ENCODE data around the gene GNPTG. TPM values are rescaled to one million over a fixed set of nuclear protein-coding genes. Genes with fewer than 3 reads are reported as not detected.
"Not testable (repeated sequence)": the region's sequence is repeated elsewhere in the genome, so short reads cannot be mapped to it uniquely, and the experiment has no call there.

Gene GNPTG
- total RNA-seq, 1 donor from 2014 or later = 36.1 TPM

GRCh38 chr16:1317479-1318267 is 34.1 kb upstream of the GNPTG start:
- intact Hi-C loops (cut with micrococcal nuclease) = no loop called here

- intact Hi-C loops (cut with micrococcal nuclease) = no loop called here
Observed at GRCh38 chr16:1318268-1318545, 33.5 kb upstream of the GNPTG start.

- intact Hi-C loops (cut with micrococcal nuclease) = no loop called here
Observed at GRCh38 chr16:1319041-1319440, 32.7 kb upstream of the GNPTG start.

- intact Hi-C loops (cut with micrococcal nuclease) = no loop called here
Observed at GRCh38 chr16:1320097-1320496, 31.6 kb upstream of the GNPTG start.

GRCh38 chr16:1320658-1321240 is 31.0 kb upstream of the GNPTG start:
- intact Hi-C loops (cut with micrococcal nuclease) = no loop called here

- intact Hi-C loops (cut with micrococcal nuclease) = no loop called here
Observed at GRCh38 chr16:1322407-1322806, 29.3 kb upstream of the GNPTG start.

- intact Hi-C loops (cut with micrococcal nuclease) = no loop called here
Observed at GRCh38 chr16:1323296-1324239, 28.2 kb upstream of the GNPTG start.

GRCh38 chr16:1324286-1324826 is 27.4 kb upstream of the GNPTG start:
- intact Hi-C loops (cut with micrococcal nuclease) = no loop called here

GRCh38 chr16:1325261-1325660 is 26.5 kb upstream of the GNPTG start:
- intact Hi-C loops (cut with micrococcal nuclease) = no loop called here

GRCh38 chr16:1325673-1326371 is 25.9 kb upstream of the GNPTG start:
- intact Hi-C loops (cut with micrococcal nuclease) = no loop called here

GRCh38 chr16:1326391-1326790 is 25.3 kb upstream of the GNPTG start:
- intact Hi-C loops (cut with micrococcal nuclease) = no loop called here

GRCh38 chr16:1326946-1327618 is 24.6 kb upstream of the GNPTG start:
- intact Hi-C loops (cut with micrococcal nuclease) = no loop called here

GRCh38 chr16:1327619-1327947 is 24.1 kb upstream of the GNPTG start:
- intact Hi-C loops (cut with micrococcal nuclease) = no loop called here

- intact Hi-C loops (cut with micrococcal nuclease) = not testable (repeated sequence)
Observed at GRCh38 chr16:1328136-1328535, 23.6 kb upstream of the GNPTG start.

GRCh38 chr16:1328961-1329360 is 22.8 kb upstream of the GNPTG start:
- intact Hi-C loops (cut with micrococcal nuclease) = not testable (repeated sequence)

GRCh38 chr16:1330260-1330914 is 21.3 kb upstream of the GNPTG start:
- intact Hi-C loops (cut with micrococcal nuclease) = no loop called here

- intact Hi-C loops (cut with micrococcal nuclease) = no loop called here
Observed at GRCh38 chr16:1330931-1331711, 20.6 kb upstream of the GNPTG start.

GRCh38 chr16:1331712-1332617 is 19.8 kb upstream of the GNPTG start:
- intact Hi-C loops (cut with micrococcal nuclease) = no loop called here
